ENCODE results near the gene PACS1.
"Not testable (repeated sequence)": the region's sequence is repeated elsewhere in the genome, so short reads cannot be mapped to it uniquely, and the experiment has no call there.

DNA sequence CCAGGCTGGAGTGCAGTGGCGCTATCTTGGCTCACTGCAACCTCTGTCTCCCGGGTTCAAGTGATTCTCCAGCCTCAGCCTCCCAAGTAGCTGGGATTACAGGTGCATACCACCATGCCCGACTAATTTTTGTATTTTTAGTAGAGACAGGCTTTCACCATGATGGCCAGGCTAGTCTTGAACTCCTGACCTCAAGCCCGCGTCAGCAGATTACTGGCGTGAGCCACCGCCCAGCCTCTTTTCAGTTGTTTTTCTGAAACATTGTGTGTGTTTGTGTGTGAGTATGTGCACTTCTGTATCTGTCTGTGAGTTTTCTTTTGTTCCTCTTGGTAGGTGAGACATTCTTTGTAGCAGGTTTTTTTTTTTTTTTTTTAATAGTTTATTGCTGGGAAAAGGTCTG, 8.9 kb downstream of the PACS1 start:
- TF ChIP-seq, protein P1, sequence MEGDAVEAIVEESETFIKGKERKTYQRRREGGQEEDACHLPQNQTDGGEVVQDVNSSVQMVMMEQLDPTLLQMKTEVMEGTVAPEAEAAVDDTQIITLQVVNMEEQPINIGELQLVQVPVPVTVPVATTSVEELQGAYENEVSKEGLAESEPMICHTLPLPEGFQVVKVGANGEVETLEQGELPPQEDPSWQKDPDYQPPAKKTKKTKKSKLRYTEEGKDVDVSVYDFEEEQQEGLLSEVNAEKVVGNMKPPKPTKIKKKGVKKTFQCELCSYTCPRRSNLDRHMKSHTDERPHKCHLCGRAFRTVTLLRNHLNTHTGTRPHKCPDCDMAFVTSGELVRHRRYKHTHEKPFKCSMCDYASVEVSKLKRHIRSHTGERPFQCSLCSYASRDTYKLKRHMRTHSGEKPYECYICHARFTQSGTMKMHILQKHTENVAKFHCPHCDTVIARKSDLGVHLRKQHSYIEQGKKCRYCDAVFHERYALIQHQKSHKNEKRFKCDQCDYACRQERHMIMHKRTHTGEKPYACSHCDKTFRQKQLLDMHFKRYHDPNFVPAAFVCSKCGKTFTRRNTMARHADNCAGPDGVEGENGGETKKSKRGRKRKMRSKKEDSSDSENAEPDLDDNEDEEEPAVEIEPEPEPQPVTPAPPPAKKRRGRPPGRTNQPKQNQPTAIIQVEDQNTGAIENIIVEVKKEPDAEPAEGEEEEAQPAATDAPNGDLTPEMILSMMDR (IDR thresholded peaks at IDR 0.05; ENCODE audit: low read depth, low read length, poor library complexity, severe bottlenecking), result not testable (repeated sequence)
- not testable (repeated sequence) for TF ChIP-seq EZH2phosphoT487 (IDR thresholded peaks at IDR 0.05; ENCODE audit: borderline replicate concordance, low read length)
